Measurements from ENCODE around the gene ABCC9.

ABCC9 gene

DNA sequence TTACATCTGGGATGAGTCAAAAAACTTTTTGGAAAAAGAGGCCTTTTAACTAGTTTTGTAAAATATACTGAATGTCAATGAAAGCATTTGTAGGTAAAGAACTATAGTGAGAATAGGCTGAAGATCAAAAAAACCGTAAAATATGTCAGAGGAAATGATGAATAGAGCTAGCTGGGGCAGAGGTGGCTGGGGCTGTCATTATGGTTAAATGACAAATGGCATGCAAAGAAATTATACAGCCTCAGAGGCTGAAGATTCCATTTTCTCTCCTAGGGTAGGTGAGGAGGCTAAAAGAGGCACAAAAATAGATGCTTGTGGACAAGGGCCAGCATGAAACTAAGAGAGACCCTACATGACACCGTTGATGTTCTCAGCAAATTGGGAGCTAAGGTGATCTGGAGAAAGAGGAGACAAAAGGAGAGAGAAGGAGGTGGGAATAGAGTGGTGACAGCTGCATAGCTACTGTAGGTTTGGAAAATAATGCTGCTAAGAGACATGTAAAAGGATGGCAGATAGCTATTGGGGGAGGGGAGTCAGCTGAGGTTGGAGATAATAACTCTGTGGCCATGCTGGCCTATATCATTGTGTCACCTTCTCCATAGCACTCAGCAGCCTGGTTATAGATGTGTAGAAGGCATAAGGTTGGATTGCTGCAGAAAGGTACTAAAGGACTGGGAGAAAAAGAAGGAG lies 63.8 kb downstream of the ABCC9 start:
- DNase-seq (ENCODE audit: low read depth in 3 of 3), result no peak

DNA sequence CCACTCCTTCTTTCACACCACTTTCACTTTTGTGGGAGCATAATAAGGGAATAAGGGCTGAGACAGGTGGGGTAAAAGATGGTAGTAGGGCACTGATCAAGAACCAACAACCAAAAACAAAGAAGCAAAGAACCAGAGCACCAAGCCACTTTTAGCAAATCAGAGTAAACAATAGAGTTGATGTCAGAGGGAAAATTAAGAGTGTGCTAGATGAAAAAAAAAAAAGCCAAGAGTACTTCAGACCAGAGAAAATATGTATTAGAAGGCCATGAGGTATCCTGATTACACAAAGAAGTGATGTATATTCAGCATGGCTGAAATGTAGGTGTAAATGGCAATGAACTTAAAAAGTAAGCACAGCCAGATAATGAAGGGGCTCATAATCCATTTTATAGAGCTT lies 75.4 kb downstream of the ABCC9 start:
- DNase-seq (ENCODE audit: low read depth in 3 of 3), result no peak

DNA sequence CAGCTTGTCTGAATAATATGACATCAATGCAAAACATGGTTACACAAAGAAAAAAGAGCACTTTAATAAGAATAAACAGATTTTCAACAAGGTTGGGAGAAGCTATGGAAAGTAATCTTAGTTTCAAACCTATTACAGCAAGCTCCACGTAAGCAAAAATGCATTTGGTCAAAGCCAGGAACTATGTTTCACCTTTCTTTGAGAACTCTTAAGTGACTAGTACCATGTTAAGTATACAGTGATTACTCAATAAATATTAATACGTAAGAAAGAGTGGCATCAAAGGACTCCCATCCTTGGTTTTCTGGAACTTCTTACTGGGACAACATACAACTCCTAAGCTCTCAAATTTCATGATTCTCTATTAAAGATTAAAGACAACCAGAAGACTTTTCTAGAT lies 80.7 kb downstream of the ABCC9 start:
- no peak for DNase-seq (ENCODE audit: low read depth in 3 of 3)

DNA sequence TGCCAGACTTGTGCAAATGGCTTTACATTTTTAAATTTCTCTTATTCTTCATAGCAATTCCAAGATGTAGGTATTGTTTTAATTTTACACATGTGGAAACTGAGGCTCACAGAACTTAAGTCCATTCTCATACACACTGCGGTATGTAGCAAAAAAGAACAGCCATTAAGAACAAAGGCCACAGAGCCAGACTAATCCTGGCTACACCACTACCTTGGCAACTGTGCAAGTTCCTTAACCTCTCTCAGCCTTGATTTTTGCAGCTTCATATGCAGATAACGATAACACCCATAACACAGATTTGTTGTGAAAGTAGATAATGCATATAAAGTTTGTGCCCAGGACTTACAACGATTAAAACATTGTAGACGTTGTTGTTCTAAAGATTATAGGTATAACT lies 81.1 kb downstream of the ABCC9 start:
- no peak for DNase-seq (ENCODE audit: low read depth in 3 of 3)

DNA sequence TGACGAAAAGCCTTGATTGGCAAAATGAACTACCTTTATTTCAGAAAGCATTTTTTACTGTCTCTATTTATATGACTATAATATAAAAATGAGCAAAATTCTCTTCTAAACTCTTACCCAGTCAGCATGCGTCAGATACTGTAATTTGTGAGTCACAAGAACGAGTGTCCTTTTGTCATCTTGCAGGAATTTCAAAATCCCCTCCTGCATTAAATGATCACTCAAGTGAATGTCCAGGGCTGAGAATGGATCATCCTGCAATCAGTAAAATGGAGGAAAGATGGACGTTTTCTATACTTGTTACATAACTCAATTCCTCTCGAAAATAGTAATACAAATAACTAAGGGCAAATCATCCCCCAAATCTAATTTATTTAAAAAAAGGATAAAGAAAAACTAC lies 89.0 kb downstream of the ABCC9 start:
- no peak for DNase-seq (ENCODE audit: low read depth in 3 of 3)

DNA sequence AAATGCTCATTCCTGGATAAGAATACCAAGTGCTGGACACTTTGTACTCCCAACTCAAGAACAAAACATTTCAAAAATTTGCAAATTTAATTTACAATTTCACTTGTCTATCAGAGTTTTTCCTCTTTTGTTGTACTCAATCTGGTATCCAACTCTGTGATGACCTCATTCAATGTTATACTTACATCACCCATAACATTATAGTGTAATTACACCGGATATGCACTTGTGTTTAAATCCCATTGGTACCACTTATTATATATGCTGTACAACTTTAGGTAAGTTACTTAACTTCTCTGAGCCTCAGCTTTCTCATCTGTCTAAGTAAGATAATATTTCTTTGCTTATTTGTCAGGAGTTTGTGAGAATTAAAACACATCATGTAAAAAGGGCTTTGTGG lies 90.1 kb downstream of the ABCC9 start:
- no peak for DNase-seq (ENCODE audit: low read depth in 3 of 3)

DNA sequence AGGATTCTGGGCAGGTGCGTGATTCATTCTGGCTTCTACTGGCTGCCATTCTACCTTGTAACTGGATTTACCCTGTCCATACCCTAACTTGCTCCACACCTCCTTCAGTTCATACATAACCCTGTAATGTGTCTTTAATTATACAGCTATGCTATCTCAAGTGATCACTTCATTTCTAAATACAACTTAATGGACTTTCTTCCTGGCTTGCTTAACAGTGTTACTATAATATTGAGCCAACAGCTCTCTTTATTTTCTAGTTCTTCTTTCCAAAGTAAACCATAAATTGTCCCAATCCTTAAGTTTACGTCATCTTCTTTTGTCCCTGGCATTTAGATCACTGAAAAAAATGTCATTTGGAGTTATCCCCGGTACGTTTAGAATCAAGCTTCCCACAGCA lies 90.8 kb downstream of the ABCC9 start:
- no peak for DNase-seq (ENCODE audit: low read depth in 3 of 3)

DNA sequence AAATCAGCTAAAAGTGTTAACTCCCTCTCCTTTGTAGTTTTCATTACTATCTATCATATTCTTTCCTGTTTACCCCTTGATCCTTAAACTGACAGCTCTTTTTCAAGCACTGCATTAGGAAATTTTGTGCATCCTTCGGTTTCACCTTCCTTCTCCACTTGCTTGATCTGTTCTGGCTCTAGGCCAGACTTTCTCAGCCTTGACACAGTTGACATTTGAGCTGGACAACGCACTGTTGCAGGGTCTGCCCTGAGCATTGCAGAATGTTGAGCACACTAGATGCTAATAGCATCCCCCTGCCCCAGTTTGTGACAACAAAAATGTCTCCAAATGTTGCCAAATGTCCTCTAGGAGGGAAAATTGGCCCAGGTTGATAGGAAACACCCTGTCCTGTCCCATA lies 91.3 kb downstream of the ABCC9 start:
- no peak for DNase-seq (ENCODE audit: low read depth in 3 of 3)

DNA sequence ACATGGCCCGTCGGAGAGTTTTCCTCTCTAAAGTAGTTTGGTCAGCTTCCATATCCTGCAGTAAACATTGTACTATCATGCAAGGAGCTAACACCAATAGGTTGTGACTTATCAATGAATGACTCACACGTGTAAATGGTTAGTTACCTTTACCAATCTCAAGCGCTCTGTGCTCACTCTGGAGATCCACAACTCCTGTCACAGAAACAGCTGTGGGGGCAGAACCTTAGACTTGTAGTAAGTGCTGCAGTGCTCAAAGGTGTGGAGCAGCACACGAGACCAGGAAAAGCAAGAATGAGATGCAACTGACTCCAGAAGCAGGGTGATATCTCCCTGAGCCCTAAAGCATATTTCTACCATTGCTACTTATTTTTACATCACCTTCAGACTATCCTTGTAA lies 93.0 kb downstream of the ABCC9 start:
- DNase-seq (ENCODE audit: low read depth in 3 of 3), result no peak

DNA sequence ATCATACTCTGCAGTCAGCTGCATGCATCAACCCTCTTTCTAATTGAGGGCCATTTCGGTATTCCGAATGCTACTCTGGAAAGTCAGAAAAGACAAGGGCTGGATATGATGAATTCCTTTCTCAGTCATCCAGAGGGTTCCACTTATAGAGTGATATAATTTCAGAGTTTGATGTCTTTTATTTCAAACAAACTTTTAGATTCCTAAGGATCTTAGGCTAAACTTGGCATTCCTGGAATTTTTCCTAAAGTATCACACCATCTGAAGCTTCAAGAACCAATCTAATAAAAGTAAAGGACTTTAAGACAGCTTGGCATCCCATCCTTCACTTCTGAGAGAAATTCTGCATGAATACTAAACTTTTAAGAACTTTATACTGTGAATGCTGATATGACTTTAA lies 97.4 kb downstream of the ABCC9 start:
- no peak for DNase-seq (ENCODE audit: low read depth in 3 of 3)

DNA sequence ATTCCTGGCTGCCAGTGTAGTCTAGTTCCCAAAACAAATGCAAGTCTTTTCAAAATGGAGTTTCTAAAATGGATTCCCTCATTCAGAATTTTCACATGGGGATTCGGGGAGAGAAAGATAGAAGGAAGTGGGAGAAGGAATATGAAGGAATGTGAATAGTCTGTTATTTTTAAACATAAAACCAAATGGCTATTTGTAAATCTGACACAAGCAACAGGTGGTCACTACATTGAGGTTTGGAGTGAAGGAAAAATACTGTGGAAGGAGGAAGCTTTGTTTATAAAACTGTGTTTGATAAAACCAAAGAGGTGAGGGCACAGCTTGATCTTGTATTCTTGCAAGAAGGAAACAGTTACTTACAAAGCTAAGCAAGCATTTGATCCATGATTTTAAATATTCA lies 101.5 kb downstream of the ABCC9 start:
- DNase-seq (ENCODE audit: low read depth in 3 of 3), result no peak

DNA sequence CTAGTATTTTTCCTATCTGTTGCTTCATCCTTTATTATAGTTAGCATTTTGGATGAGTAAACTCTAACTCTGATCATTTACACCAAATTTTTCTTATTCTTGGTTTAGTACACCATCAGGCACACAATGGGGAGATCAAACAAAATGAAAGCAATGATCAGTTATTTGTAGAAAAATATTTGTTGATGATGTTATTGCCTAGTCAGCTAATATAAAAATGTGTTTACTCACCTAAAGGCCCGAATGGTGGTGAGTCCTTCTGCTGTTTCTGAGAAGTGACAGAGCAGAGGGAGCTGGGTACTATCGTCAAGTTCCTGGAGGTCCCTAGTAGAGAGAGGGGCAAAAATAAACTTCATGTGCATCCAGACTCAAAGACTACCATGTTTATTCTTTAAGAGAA lies 103.4 kb downstream of the ABCC9 start:
- DNase-seq (ENCODE audit: low read depth in 3 of 3), result no peak

DNA sequence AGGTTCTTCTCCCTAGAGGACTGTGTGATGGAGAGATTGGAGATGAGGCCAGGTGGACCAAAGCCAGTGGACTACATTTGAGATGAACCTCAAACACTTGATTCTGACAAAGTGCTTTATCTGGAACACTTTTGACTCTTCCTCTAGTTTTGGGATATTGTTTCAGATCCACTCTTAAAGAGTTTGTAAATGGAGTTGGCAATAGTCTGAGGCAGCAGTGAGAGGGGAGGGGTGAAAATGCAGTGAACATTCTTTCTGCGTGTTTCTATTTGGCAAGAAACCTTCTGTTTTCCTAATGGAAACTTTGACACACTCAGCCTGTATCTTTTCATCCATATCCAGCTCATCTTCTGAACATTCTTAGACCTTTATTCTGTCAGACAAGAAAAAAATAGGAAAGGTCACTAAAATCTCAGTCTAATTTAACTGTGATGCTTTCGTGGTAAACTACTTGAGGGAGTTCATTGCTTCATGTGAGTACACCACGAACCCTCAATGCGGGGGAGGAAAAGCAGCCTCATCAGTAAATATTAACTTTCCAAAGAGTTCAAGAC lies 109.4 kb downstream of the ABCC9 start:
- DNase-seq (ENCODE audit: low read depth in 3 of 3), result no peak

DNA sequence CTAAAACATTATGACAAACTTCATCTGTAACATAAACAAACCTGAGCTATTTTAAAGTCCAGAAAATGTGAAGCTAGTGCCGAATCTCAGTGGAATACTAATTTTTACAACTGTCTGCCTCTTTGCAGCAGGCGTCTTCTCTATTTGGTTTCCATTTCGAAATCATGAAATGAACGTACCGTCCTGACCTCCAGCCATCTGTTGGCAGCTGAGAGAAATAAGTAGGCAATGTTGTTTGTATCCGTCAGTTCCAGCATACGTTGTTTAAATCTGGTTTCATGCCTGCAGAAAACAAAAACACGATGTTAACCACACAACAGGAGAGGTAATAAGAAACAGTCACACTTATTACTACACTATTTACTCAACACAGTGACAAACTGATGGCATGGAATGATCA lies 112.4 kb downstream of the ABCC9 start:
- DNase-seq (ENCODE audit: low read depth in 3 of 3), result no peak

DNA sequence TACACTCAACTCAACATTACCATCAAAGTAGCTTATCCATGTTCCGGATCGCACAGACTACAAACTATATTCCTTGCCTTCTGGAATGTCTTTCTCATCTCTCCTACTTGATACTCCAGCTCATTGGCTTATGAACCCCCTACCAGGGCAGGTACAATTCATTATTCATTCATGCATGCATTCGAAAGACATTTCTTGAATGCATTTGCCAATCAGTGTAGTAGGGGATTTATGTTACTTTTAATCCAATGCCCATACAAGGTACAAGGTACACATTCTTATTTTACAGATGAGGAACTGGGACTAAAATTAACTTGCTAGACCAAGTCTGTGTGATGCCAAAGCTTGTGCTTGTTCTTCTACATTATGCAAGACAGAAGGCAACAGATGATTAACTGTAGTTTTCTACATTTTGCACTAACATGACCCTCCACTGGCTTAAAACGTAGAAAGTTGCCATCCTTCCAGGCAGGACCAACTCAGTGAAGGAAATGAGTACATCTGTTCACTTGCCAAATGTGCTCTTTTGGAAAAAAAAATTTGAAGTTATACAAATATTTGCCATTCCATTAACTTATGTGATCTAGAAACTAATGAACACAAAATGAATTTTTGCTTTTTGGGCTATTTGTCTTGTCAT lies 113.0 kb downstream of the ABCC9 start:
- DNase-seq (ENCODE audit: low read depth in 3 of 3), result no peak

DNA sequence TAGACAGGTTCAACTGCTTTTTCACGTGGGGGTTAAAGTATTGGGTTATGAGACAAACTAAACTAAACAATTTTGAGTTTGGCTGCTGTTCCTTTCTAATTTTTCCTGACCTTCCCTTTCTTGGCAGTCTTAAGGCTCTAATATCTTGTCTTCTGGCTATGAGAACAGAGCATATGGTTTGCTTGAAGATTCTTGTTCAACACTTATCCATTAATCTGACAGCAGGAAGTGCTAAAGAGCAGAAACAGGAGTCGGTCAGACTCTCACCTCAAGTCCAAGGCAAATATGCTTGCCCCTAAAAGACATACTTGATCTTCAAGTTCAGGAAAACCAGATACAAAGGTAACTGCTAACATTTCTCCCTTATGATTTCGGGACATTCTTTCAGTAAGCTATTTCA lies 114.1 kb downstream of the ABCC9 start:
- no peak for DNase-seq (ENCODE audit: low read depth in 3 of 3)

DNA sequence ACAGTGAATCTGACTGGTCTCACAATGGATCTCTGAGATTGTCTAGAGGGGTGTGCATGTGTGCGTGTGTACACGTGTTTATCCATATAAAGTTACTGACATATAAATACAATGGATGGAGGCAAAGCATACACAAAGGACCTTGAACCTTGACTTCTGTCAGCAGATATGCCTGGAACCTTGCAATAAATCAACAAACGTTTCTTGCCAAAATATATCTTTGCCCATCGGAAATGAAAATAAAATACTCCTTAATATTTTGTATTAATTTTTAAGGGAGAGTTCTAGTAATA lies 114.7 kb downstream of the ABCC9 start:
- no peak for DNase-seq (ENCODE audit: low read depth in 3 of 3)

DNA sequence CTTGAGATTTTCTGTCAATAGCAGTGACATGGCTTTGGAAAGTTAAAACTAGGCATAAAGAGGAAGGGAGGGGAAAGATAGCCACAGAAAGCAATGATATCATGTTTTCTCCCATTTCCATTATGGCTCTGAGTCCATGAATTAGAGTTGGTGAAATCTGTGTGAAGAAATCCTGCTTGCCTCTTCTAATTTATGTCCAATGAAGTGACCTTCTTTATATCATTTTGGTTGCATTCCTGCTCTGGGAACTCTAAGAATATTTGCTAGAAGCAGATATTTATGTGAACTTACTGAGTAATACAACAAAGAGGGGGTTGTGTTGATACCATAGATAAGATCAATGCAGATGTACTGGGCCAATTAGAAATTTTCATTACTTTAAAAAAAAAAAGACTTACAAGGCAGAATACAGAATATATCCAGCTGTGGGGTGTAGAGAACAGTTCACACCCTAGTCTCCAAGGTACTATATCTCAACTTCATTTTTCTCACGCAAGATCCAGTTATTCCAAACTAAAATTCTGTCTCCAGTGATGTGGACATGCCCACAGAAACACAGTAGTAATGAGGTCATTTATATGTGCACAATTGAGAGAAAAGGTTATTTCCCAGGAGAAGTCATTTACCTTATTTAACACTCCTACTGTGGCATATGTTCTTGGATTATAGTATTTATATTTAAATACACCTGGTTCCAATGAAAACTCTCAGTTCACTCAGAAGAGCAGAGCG lies 115.2 kb downstream of the ABCC9 start:
- no peak for DNase-seq (ENCODE audit: low read depth in 3 of 3)

DNA sequence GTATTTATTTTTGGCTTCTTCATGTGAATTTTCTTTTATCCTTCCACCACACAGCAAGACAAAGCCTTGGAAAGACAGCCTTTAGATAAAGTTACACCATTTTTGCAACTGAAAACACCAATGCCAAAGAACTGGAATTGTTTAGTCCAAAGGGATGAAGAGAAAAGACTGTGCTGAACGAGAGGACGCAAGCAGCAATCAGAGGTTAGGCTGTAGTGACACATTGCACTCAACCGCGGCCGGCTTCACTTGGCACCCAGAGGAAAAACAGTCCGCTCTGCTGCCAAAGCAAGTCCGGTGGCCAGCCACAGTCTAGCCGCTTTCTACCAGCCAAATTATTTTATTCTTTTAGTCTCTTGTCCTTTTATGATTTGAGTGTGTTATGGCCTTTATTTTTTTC lies 117.6 kb downstream of the ABCC9 start:
- DNase-seq (ENCODE audit: low read depth in 3 of 3), result no peak

DNA sequence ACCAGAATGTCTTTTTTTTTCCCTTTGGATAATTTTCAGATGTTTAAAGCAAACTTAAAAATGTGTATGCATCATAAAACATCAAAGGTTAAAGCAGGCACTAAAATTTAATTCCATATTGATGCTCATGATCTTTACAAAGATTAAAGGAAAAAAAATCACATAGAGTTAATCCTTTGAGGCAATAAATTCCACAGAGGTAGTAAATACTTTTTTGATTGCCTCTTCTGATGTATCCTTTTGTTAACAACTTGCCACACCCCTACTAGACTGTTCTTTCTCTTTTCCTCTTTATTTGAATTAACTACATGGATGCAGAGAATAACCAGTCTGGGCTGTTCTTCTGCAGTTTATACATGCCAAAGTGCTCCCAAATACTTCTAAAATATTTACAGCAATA lies 121.5 kb downstream of the ABCC9 start:
- DNase-seq (ENCODE audit: low read depth in 3 of 3), result no peak

DNA sequence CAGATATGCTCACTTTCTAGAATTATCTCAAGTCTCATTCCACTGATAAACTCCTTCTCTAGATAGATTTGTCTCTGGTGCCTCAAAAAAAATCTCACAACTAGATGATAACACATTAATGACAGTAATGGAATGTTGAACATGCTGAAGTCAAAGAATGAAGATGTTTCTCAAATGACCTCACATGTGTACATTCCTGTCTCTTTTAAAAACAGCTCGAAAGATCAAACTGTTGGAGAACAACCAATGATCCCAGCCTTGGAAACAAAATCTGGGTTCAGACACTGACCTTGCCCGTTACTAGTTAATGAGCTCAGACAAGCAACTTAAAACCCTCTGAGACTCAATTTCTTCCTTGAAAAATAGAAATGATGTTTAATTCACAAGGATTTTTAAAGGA lies 122.0 kb downstream of the ABCC9 start:
- DNase-seq (ENCODE audit: low read depth in 3 of 3), result no peak

DNA sequence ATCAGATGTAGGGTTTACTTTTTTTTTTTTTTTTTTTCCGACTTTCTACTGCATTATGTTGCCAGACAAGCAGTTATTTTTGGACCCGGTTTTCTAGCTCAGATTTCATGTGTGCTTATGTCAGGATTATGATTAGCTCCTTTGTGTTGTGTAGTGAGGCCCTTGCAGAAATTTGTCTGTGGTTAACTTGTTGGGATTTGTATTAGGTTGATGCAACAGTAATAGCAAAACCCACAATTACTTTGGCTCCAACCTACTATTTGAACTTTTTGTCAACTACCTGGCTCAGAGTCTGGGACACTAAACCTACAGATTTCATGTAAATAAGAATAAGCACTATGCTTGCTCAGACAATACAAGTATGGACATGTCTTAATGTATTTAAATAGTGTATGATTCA lies 122.6 kb downstream of the ABCC9 start:
- no peak for DNase-seq (ENCODE audit: low read depth in 3 of 3)

All from stimulated activated CD4-positive, alpha-beta T cell treated with anti-CD3 and anti-CD28 coated beads, TNF-alpha, amount 100 ng/mL, for 48 hours (primary cell).